Stimulated activated effector memory CD8-positive, alpha-beta T cell treated with anti-CD3 and anti-CD28 coated beads, Interleukin-12 subunit alpha, Interleukin-12 subunit beta, amount 100 ng/mL, for 72 hours (primary cell): Measurements from ENCODE around the gene CPTP.

Experiments used
- ATAC-seq: fragments of 150-1000 bp; cut with Tn5 transposase; 2 replicates; pipeline ENCODE4 v1.10.0; 2021
- DNase-seq, 2 donors: peaks; one replicate each; pipeline ENCODE4 v3.0.0; 2021 to 2022; ENCODE audit warnings: low spot score in 2 of 2
- H3K27ac Mint-ChIP-seq: one replicate; pipeline ENCODE4 v1.8.0; 2022; ENCODE audit warnings: mild to moderate bottlenecking, mixed read lengths
- H3K36me3 Mint-ChIP-seq: one replicate; pipeline ENCODE4 v1.8.0; 2022; ENCODE audit warnings: mild to moderate bottlenecking, mixed read lengths
- H3K4me1 Mint-ChIP-seq: one replicate; pipeline ENCODE4 v1.8.0; 2022; ENCODE audit warnings: mixed read lengths
- H3K4me3 Mint-ChIP-seq: one replicate; pipeline ENCODE4 v1.8.0; 2022; ENCODE audit warnings: mild to moderate bottlenecking, mixed read lengths
- H3K9me3 Mint-ChIP-seq: one replicate; pipeline ENCODE4 v1.8.0; 2022; ENCODE audit warnings: mixed read lengths

Gene CPTP

DNA sequence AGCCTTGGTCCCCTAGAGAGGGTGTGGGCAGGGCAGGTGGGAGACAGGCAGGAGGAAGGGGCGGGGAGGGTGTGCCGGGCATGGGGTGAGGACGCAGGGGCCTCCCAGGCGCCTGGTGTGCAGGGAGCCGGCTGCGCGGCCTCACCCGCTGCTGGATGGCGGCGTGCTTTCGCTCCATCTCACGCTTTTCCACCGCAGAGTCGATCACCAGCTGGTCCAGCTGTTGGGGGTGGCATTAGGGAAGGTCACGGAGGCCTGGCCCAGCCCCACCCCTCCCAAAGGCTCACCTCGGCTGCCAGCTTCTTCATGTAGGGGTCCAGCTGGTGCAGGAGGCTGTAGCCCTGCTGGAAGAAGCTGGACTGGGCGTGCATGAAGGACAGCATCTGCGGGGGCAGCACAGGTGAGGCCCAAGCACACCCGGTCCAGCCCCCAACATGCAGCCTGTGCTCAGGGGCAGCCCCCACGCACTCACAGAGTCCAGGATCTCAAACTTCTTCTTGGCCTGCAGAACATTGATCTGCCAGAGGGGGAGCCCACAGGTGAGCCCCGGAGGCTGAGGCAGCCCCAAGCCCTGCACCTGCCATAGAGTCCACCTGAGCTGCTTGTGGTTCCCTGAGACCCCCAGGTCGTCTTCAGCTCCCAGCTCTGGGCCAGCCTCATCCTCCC, 24.8 kb upstream of the CPTP start:
- peak; percentile 57 for ATAC-seq
- Mint-ChIP-seq H3K27ac (no peak overlapping the region), H3K9me3 (no peaks in the 10 kb centered on the region), H3K4me1 (peaks cover 7% of the 10 kb centered on the region), H3K36me3 (no peaks in the 10 kb centered on the region), H3K4me3 (no peak overlapping the region)
- no peak for DNase-seq

DNA sequence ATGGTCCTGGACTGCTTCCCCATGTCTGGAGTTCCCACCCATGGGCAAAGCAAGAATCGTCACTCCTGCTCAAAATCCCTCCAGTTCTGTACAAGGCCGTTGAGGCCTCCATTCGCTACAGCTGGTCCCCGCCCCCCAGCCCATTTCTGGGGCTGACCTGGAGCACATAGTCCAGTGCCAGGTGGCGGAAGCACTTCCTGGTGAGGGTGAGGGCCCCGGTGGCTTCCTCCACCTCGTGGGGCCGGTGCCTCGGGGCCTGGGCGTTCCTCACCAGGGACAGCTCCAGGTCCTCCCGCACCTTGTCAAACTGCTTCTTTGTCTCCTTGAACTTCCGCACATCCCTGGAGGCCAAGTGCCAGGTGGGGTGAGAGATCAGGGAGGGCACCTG, 24.3 kb upstream of the CPTP start:
- Mint-ChIP-seq H3K4me3 (no peak overlapping the region), H3K9me3 (no peaks in the 10 kb centered on the region), H3K4me1 (peaks cover 10% of the 10 kb centered on the region), H3K27ac (no peak overlapping the region), H3K36me3 (no peaks in the 10 kb centered on the region)
- DNase-seq (no peak), ATAC-seq (no peak)

GRCh38 chr1:1302006-1302430, 22.6 kb upstream of the CPTP start:
- no peak for DNase-seq
- peaks cover 11% of the 10 kb centered on the region for H3K36me3 Mint-ChIP-seq
- H3K9me3 Mint-ChIP-seq = no peaks in the 10 kb centered on the region
- H3K4me3 Mint-ChIP-seq = no peak overlapping the region
- no peak overlapping the region for H3K27ac Mint-ChIP-seq
- peaks cover 27% of the 10 kb centered on the region for H3K4me1 Mint-ChIP-seq
- no peak for ATAC-seq

DNA sequence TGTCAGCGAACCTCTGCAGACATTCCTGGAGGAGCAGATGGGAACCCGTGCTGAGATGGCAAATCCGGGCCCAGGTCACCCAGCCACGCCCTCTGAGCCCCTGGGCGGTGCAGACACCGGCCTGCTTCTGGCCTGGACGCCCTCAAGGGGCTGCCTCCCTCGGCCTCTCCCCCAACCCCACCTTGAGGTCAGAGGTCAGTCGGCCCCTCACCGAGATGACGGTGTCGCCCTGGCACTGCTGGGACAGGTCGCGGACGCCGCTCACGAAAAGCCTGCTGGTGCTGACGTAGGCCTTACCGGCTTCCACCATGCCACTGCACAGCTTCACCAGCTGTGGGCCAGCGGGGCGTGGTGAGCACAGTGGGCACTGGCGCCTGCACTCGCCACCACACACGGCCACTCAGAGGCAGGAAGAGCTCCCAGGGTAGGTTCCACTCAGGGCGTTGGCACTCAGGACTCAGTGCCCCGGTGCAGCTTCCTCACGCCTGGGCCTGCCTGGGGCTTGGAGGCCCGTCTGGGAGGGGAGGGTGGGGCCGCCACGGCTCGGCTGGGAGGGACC, 21.6 kb upstream of the CPTP start:
- Mint-ChIP-seq H3K4me3 (no peak overlapping the region), H3K36me3 (peaks cover 12% of the 10 kb centered on the region), H3K27ac (no peak overlapping the region), H3K9me3 (no peaks in the 10 kb centered on the region), H3K4me1 (peaks cover 29% of the 10 kb centered on the region)
- ATAC-seq = no peak
- DNase-seq = no peak

DNA sequence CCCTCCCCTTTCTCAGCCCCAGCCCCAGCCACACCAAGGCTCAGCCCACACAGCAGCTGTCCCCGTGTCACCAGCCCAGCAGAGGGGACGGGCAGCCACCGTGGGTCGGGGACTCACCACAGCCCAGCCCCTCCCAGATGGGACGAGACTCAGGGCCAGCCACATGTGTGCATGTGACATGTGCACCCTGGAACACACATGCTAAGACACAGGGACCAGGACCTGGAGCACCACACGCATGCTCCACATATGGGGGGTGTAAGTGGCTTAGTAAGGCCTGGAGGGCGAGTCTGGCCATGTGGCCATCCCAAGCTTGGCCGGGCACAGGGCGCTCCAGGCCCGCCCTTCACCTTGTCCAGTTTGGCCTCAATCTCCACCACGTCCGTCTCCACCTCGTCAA, 20.9 kb upstream of the CPTP start:
- Mint-ChIP-seq H3K4me3 (no peak overlapping the region), H3K27ac (no peak overlapping the region), H3K9me3 (no peaks in the 10 kb centered on the region), H3K4me1 (peaks cover 29% of the 10 kb centered on the region), H3K36me3 (peaks cover 12% of the 10 kb centered on the region)
- DNase-seq (no peak), ATAC-seq (no peak)

DNA sequence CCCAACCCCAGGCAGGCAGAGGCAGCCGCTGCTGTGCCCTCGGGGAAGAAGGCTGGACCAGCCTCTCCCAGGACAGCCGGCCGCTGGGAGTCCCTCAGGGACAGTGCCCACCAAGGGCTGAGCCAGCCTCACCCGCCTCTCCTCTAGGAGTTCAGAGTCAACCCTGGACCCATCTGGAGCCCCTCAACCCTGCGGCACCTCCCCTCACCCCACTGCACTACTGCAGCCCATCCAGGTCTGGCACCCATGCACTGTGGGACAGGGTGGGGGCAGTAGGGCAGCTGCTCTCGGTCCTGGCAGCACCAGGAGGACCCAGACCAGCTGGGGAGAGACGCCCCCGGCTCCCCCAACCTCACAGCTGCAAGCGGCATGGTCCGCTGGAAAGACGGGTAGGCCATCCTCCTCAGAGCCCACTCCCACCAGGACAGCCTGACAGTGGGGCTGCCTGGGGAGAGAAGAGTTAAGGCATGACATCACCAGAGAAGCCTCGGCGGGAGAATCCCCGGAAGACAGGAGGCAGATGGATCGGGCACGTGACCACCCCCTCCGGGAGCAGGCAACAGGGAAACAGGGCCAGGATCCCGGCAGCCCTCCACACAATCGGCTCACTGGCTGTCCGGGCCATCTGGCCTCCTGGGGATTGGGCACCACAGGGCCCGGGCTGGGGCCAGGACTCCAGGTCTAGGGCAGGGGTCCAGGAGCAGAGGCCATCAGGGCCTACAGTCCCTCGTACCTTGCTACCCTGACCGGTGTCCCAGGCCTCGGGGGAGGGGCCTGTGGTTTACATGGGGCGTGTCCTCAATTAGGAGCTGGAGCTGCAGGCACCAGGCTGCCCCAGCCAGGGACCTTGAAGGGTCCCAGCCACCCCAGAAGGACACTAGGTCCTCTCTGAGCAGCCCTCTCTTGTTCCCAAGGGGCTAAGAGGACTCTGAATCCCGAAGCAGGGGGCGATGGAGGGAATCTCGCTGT, 20.0 kb upstream of the CPTP start:
- peaks cover 18% of the 10 kb centered on the region for H3K36me3 Mint-ChIP-seq
- H3K4me3 Mint-ChIP-seq = peak overlapping the region; percentile 78
- ATAC-seq = no peak
- H3K4me1 Mint-ChIP-seq = peaks cover 29% of the 10 kb centered on the region
- DNase-seq = no peak
- no peaks in the 10 kb centered on the region for H3K9me3 Mint-ChIP-seq
- H3K27ac Mint-ChIP-seq = no peak overlapping the region

DNA sequence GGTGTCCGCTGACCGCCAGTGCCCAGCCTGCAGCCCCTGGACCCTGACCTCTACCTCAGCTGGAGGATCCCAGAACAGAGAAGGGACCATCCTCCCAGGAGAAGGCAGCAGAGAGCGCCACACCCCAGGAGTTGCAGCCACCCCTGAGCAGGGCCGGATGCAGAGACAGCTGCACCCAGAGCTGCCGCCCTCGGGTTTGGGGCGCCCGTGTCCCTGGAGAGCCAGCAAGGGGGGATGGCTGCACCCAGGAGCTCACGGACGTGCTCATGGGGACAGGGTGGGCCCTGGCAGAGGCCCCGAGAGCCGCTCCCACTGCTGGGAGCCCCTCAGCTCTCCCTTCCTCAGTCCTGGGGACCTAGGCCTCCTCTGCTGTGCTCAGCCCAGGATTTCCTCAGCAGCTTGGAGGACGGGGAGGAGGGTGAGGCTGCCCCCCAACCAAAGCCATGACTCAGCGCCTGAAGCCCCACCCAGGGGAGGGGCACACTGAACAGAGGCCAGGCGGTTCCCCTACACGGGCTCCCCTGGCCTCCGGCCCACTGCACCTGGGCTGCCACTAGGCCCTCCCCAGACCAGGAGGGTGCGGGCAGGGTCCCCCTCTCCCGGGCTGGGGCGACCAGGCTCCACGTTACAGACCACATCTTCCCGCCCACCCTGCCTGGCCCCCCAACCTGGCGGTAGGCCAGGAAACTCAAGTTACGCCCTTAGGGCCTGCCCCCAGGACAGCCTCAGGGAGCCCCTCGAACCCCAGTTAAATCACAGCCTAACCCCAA, 19.1 kb upstream of the CPTP start:
- H3K27ac Mint-ChIP-seq = peak overlapping the region; percentile 86
- DNase-seq (peak; percentile 46 to 81), ATAC-seq (peak; percentile 52)
- no peaks in the 10 kb centered on the region for H3K9me3 Mint-ChIP-seq
- peaks cover 22% of the 10 kb centered on the region for H3K4me1 Mint-ChIP-seq
- H3K36me3 Mint-ChIP-seq = peaks cover 27% of the 10 kb centered on the region
- peak overlapping the region; percentile 78 for H3K4me3 Mint-ChIP-seq

GRCh38 chr1:1306070-1306660, 18.4 kb upstream of the CPTP start:
- H3K9me3 Mint-ChIP-seq = no peaks in the 10 kb centered on the region
- DNase-seq (no peak), ATAC-seq (no peak)
- peak overlapping the region; percentile 86 for H3K27ac Mint-ChIP-seq
- H3K4me3 Mint-ChIP-seq = peak overlapping the region; percentile 78
- H3K36me3 Mint-ChIP-seq = peaks cover 30% of the 10 kb centered on the region
- peaks cover 22% of the 10 kb centered on the region for H3K4me1 Mint-ChIP-seq

- H3K9me3 Mint-ChIP-seq = no peaks in the 10 kb centered on the region
- peak overlapping the region; percentile 86 for H3K27ac Mint-ChIP-seq
- peaks cover 30% of the 10 kb centered on the region for H3K36me3 Mint-ChIP-seq
- ATAC-seq (no peak), DNase-seq (no peak)
- H3K4me1 Mint-ChIP-seq = peaks cover 22% of the 10 kb centered on the region
- H3K4me3 Mint-ChIP-seq = peak overlapping the region; percentile 78
Measured at GRCh38 chr1:1306661-1307260, 17.8 kb upstream of the CPTP start.

DNA sequence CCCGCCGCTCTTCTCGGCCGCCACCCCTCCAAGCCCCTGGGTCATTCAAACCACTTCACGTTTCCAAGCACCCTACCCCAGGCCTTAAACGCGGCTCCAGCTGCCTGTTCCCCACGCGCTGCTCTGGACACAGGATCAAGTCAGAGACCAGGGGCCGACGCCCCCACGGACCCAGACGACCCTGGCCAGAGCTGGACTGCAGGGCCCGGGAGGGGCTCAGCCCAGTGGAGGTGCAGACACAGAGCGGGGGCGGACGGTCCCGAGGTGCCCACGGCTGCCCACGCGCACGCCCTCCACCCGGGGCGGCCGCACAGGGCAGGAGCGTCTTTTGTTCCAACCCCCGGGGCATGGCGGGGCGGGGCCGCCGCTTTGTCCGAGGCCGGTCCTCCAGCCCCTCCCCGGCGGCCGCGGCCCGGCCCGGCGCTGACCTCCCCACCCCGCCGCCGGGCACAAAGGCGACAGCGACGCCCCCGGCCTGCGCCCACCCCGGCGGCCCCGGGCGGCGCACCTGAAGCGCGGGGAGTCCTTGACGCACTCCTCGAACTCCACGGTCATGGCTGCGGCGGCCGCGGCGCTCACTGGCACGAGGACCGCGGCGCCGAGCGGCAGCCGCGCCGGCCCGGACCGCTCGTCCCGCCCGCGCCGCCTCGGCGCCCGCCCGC, 17.2 kb upstream of the CPTP start:
- peaks cover 22% of the 10 kb centered on the region for H3K4me1 Mint-ChIP-seq
- ATAC-seq (no peak), DNase-seq (peak in 1 of 2 donors; percentile 66)
- no peaks in the 10 kb centered on the region for H3K9me3 Mint-ChIP-seq
- H3K27ac Mint-ChIP-seq = peak overlapping the region; percentile 86
- H3K36me3 Mint-ChIP-seq = peaks cover 30% of the 10 kb centered on the region
- peak overlapping the region; percentile 78 for H3K4me3 Mint-ChIP-seq

GRCh38 chr1:1307923-1308755, 16.5 kb upstream of the CPTP start, which contains the start of the genes ACAP3 and PUSL1:
Gene ACAP3, minus strand, starts transcription at chr1:1307930. Its CDS starts 115 bp downstream, at chr1:1307815.
Gene PUSL1, plus strand, starts transcription at chr1:1308597. Its CDS starts 47 bp downstream, at chr1:1308644.
- Mint-ChIP-seq H3K4me3 (peak within 1 kb of the TSS; percentile 78), H3K27ac (peak within 1 kb of the TSS; percentile 86), H3K36me3 (peaks cover 35% of the 10 kb centered on the region), H3K9me3 (no peaks in the 10 kb centered on the region), H3K4me1 (peaks cover 22% of the 10 kb centered on the region)
- DNase-seq (peak; percentile 83 to 94), ATAC-seq (peak; percentile 81)

DNA sequence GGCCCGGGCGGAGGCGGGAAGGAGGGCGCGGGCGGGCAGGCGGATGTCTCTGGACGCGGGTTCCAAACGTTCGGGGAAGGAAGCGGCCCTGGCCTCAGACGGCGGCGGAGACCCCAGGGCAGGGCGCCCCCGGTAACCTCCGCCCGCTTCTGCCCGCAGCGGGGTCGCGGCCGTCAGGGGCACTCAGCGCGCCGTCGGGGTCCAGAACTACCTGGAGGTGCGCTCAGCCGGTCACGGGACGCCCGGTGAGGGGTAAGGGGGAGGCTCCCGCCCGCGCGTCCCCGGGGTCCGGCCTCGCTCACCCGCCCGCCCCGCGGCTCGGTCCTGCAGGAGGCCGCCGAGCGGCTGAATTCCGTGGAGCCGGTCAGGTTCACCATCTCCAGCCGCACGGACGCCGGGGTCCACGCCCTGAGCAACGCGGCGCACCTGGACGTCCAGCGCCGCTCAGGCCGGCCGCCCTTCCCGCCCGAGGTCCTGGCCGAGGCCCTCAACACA, 15.8 kb upstream of the CPTP start:
- peak overlapping the region; percentile 43 for H3K27ac Mint-ChIP-seq
- peak overlapping the region; percentile 78 for H3K4me3 Mint-ChIP-seq
- DNase-seq = no peak
- peaks cover 42% of the 10 kb centered on the region for H3K36me3 Mint-ChIP-seq
- H3K4me1 Mint-ChIP-seq = peaks cover 26% of the 10 kb centered on the region
- ATAC-seq = no peak
- H3K9me3 Mint-ChIP-seq = no peaks in the 10 kb centered on the region
